GM23248 (cell line): ENCODE measurements around the gene AFF3.

Experiments used
- EZH2 ChIP-seq: fragments of 200-600 bp; sonication (generic); IDR thresholded peaks from 2 replicates; pipeline ENCODE4 v1.6.1; 2018; ENCODE audit warnings: antibody characterized with exemption, mild to moderate bottlenecking; ENCODE audit not compliant: insufficient read depth, poor library complexity, severe bottlenecking
- EZH2phosphoT487 ChIP-seq: fragments of 200-600 bp; sonication (generic); IDR thresholded peaks from 2 replicates; pipeline ENCODE4 v1.6.1; 2018; ENCODE audit warnings: antibody characterized with exemption, moderate library complexity, mild to moderate bottlenecking, low read depth; ENCODE audit not compliant: insufficient read depth

- no peak for TF ChIP-seq EZH2phosphoT487
- TF ChIP-seq EZH2 = no peak
These were observed 227.2 kb downstream of the AFF3 start for GRCh38 chr2:99915108-99915675.
